Muscle layer of duodenum (tissue), 2 donors: ENCODE results near the gene CLEC2L.
"Not testable (repeated sequence)": the region's sequence is repeated elsewhere in the genome, so short reads cannot be mapped to it uniquely, and the experiment has no call there.

Source experiments
- H3K27ac ChIP-seq: one replicate; pipeline ENCODE4 v1.7.0; 2013; ENCODE audit warnings: mild to moderate bottlenecking, low read length
- H3K27me3 ChIP-seq: one replicate; pipeline ENCODE4 v1.7.0; 2013; ENCODE audit warnings: low read depth, mild to moderate bottlenecking, control low read depth, low read length
- H3K36me3 ChIP-seq, 2 donors: one replicate each; pipeline ENCODE4 v1.7.0; 2013; ENCODE audit warnings: low read length in 2 of 2, control low read depth in 1 of 2, mild to moderate bottlenecking in 1 of 2; ENCODE audit not compliant: insufficient read depth in 2 of 2, control insufficient read depth in 1 of 2
- H3K4me1 ChIP-seq, 2 donors: one replicate each; pipeline ENCODE4 v1.7.0; 2013; ENCODE audit warnings: low read length in 2 of 2, mild to moderate bottlenecking in 2 of 2, control low read depth in 1 of 2, moderate library complexity in 1 of 2; ENCODE audit not compliant: insufficient read depth in 2 of 2, control insufficient read depth in 1 of 2
- H3K4me3 ChIP-seq, 2 donors: one replicate each; pipeline ENCODE4 v1.7.0; 2013; ENCODE audit warnings: low read length in 2 of 2, low read depth in 1 of 2, mild to moderate bottlenecking in 1 of 2
- H3K9me3 ChIP-seq, 2 donors: one replicate each; pipeline ENCODE4 v1.7.0; 2013; ENCODE audit warnings: low read length in 2 of 2, control low read depth in 1 of 2, mild to moderate bottlenecking in 1 of 2; ENCODE audit not compliant: control insufficient read depth in 1 of 2
- donor health status: healthy.

The CLEC2L gene

DNA sequence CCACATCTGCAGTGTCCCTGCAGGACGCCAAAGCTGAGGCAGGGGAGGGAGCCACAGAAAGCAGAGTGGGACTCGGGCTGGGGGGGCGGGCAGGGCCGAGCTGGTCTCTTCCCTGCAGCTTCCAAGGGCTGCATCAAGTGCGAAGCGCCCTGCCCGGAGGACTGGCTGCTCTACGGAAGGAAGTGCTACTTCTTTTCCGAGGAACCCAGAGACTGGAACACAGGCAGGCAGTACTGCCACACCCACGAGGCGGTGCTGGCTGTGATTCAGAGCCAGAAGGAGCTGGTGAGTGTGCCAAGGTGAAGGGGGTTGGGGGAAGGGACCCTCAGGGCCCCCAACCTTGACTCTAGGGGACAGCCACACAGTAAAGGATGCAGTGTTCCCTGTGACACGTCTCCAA lies 16.7 kb downstream of the CLEC2L start:
- H3K4me1 ChIP-seq: peaks cover 0 to 5% of the 10 kb centered on the region in 2 donors
- no peaks in the 10 kb centered on the region for H3K9me3 ChIP-seq
- H3K36me3 ChIP-seq: no peaks in the 10 kb centered on the region
- H3K4me3 ChIP-seq: no peak overlapping the region
- H3K27me3 ChIP-seq: no peaks in the 10 kb centered on the region
- H3K27ac ChIP-seq: no peak overlapping the region

DNA sequence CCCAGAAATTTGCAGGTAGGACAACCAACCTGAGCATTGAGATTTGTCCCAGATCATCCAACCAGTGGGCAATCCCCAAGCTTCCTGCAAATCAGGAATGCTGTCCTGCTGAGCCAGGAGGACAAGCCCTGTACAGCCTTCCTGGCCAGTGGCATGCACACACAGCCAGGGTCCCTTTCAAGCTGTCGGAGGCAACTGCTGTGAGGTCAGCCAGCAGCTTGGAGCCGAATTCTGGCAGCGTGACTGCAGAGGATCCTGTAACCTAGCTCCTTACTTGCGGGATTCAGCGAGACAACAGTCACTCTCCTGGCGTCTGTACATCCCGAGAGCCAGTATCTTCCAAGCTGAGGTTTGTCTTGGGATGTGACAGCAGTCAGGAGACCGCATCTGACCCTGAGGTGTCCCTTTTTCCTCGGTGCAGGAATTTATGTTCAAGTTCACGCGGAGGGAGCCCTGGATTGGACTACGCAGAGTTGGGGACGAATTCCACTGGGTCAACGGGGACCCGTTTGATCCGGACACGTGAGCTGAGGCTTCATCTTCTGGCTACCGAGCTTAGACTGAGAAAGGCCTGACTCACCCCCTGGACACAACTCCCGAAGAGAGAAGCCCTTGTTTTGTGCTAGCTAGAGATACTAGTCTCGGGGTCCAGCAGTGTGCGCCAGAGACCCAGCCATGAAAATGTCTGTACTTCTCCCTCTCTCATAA lies 18.3 kb downstream of the CLEC2L start:
- Histone ChIP-seq H3K9me3 (no peaks in the 10 kb centered on the region), H3K4me1 (peaks cover 0 to 5% of the 10 kb centered on the region in 2 donors), H3K27me3 (no peaks in the 10 kb centered on the region), H3K36me3 (no peaks in the 10 kb centered on the region), H3K27ac (no peak overlapping the region), H3K4me3 (no peak overlapping the region)

DNA sequence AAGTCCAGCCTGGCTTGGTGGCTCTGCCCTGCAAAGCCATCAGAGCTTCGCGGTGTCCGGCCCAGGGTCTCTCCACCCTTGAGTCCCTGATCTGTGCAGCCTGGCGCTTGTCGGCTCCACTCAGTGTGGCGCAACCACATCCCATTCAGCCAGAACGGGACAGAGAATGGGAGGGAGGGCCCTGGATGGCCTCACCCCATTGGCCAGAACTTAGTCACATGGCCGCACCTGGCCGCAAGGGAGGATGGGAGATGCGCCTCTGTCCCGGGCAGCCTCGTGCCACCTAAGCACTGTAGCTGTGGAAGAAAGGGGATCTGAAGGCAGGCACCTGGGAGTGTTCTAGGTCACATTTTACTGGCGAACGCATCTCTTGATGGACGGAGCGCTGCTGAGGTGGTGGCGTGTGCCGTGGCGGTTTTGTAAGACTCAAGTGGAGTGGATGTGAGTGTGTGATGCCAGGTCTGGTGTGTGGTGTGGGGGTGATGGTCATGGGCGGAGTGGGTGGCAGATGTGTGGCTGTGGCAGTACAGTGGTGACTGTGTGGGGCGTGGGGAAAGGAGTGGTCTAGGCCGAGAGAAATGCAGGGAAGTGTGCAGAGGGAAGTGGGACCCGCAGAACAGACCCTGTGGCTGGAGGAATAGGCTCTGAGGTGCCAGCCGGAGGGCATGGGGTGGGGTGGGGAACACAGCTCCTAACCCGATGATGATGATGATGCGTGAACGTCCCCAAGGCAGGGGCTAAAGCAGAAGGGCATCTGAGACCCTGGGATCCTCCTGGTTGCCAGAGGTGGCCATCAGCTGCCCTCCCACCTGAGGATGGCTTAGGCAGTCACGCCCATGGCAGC lies 19.0 kb downstream of the CLEC2L start:
- H3K4me3 ChIP-seq: no peak overlapping the region
- H3K4me1 ChIP-seq: peaks cover 0 to 5% of the 10 kb centered on the region in 2 donors
- H3K36me3 ChIP-seq: no peaks in the 10 kb centered on the region
- H3K27ac ChIP-seq: no peak overlapping the region
- H3K9me3 ChIP-seq: no peaks in the 10 kb centered on the region
- H3K27me3 ChIP-seq: no peaks in the 10 kb centered on the region

DNA sequence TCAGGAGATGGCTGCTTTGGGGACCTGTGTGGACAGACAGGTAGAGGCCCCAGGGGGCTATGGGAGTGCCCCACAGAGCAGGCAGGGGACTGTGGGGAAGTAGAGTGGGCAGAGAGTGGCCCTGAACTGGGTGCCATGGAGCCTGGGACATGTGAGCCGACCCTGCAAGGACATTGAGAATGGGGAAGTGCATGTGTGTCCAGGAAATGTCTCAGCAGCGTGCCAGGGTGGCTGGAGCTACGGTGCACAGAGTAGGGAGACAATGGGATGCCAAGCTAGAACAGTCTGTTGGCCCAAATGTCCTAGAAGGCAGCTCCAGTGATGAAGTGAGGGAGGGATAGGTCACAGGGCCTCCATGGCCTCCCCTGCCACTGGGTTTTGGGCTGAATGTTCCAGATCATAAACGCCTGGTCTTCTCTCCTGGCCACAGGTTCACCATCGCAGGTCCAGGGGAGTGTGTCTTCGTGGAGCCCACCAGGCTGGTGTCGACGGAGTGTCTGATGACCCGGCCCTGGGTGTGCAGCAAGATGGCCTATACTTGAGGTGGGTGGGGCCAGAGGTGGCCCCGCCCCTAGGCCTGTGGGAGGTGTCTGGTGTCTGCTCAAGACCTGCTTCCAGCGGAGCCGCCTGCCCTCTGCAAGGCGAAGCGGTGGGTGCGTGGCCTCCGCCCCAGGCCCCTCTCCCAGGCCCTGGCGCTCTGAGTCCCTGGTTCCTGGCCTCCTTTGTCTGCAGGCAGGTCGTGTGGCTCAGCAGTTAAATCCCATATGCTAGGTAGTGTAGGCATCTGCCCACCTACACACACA lies 20.5 kb downstream of the CLEC2L start:
- no peak overlapping the region for H3K27ac ChIP-seq

DNA sequence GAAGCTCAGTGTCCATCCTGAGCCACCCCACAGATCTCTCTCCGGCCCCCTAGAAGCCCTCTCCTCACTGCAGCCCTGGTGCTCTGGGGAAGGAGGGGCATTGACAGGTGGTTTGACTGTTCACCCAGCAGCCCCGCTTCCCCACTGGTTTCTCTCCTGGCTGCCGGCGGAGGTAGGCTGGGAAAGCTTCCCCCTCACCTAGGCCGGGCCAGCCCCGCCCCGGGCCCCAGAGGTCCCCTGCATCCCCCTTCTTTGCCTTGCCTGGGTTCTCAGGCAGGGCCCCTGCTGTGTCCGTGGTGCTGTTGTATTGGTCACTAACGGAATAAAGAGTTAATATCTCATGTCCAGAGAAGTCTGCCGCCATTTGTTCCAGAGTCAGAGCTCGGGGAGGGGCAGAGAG lies 21.2 kb downstream of the CLEC2L start:
- Histone ChIP-seq H3K4me3 (no peak overlapping the region), H3K27me3 (no peaks in the 10 kb centered on the region), H3K27ac (no peak overlapping the region), H3K9me3 (no peaks in the 10 kb centered on the region), H3K36me3 (no peaks in the 10 kb centered on the region), H3K4me1 (no peaks in the 10 kb centered on the region)

More for the DNA sequence above, 20.5 kb downstream of the CLEC2L start:
- Histone ChIP-seq H3K4me1 (peaks cover 0 to 1% of the 10 kb centered on the region in 2 donors), H3K36me3 (no peaks in the 10 kb centered on the region), H3K9me3 (no peaks in the 10 kb centered on the region), H3K4me3 (no peak overlapping the region), H3K27me3 (no peaks in the 10 kb centered on the region)

DNA sequence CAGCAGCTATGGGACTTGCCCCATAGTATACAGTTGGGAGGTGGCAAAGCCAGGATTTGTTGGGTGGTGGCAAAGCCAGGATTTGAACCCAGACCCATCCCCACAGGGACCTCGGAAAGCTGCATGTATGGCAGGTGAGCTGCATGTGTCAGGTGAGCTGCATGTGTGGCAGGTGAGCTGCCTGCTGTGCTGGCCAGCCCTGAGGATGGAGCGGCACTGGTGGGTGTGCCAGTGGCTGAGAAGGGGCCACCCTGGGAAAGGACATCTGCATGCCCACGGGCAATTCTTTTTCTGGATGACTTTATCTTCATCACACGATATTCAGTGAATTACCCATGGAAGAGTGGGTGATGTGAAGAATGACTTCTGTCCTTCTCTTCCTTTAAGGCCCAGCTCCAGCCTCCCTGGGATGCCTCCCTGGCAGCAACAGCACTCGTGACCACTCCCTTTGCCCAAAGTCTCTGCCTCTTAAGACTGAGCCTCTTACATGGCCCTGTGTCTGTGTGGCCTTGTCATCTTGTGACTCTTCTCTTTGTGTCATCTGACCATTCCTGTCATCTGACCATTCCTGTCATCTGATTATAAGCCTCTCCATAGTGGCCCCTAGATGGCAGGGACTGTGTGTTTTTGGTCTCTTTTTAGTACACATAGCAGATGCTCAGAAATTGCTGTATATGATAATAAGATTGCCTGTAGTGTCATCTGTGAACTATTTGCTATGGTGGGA lies 25.0 kb downstream of the CLEC2L start:
- no peaks in the 10 kb centered on the region for H3K9me3 ChIP-seq
- no peaks in the 10 kb centered on the region for H3K27me3 ChIP-seq
- no peaks in the 10 kb centered on the region for H3K4me1 ChIP-seq
- no peaks in the 10 kb centered on the region for H3K36me3 ChIP-seq
- no peak overlapping the region for H3K4me3 ChIP-seq
- no peak overlapping the region for H3K27ac ChIP-seq

DNA sequence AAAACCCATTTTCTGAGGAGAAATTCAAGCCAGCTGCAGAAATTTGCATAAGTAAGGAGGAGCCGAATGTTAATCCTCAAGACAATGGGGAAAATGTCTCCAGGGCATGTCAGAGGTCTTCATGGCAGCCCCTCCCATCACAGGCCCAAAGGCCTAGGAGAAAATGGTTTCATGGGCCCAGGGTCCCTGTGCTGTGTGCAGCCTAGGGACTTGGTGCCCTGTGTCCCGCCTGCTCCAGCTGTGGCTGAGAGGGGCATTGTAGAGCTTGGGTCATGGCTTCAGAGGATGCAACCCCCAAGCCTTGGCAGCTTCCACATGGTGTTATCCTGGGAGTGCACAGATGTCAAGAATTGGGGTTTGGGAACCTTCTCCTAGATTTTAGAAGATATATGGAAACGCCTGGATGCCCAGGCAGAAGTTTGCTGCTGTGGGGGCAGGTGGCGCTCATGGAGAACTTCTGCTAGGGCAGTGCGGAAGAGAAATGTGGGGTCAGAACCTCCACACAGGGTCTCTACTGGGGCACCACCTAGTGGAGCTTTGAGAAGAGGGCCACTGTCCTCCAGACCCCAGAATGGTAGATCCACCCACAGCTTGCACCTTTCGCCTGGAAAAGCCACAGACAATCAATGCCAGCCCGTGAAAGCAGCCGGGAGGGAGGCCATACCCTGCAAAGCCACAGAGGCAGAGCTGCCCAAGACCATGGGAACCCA lies 30.7 kb downstream of the CLEC2L start:
- H3K27me3 ChIP-seq, H3K4me3 ChIP-seq, H3K36me3 ChIP-seq, H3K9me3 ChIP-seq, H3K27ac ChIP-seq, H3K4me1 ChIP-seq: not testable (repeated sequence)

DNA sequence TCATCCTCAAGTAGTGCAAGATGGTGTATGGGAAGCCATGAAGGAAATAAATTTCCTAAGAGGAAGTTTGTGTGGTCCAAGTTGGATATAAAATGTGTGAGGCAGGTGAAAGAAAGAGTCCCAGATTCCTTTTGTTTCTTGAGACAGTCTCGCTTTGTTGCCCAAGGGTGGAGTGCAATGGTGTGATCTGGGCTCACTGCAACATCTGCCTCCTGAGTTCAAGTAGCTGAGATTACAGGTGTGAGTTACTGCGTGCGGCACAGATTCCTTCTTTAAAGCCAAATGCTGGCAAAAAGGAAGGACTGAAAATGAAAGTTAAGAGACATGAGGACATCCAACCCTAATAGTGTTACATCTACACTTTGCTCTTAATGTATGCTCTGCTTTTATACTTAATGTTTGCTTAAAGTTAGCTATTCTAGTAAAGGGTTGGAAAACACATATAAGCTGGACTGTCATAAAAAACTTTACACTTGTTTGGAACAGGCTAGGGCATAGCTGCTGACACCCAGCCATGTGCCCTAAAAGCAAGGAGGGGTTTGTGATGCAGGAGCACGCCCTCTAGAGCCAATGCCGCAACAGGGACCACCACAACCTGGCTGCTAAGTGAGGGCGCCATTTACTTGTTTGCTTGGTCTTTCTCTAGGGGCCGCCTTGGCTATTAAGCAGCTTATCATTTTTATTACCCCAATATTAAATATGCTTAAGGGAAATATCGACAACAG lies 34.5 kb downstream of the CLEC2L start:
- Histone ChIP-seq H3K27me3 (no peaks in the 10 kb centered on the region), H3K36me3 (no peaks in the 10 kb centered on the region), H3K4me1 (no peaks in the 10 kb centered on the region), H3K9me3 (no peaks in the 10 kb centered on the region), H3K4me3 (no peak overlapping the region), H3K27ac (no peak overlapping the region)

DNA sequence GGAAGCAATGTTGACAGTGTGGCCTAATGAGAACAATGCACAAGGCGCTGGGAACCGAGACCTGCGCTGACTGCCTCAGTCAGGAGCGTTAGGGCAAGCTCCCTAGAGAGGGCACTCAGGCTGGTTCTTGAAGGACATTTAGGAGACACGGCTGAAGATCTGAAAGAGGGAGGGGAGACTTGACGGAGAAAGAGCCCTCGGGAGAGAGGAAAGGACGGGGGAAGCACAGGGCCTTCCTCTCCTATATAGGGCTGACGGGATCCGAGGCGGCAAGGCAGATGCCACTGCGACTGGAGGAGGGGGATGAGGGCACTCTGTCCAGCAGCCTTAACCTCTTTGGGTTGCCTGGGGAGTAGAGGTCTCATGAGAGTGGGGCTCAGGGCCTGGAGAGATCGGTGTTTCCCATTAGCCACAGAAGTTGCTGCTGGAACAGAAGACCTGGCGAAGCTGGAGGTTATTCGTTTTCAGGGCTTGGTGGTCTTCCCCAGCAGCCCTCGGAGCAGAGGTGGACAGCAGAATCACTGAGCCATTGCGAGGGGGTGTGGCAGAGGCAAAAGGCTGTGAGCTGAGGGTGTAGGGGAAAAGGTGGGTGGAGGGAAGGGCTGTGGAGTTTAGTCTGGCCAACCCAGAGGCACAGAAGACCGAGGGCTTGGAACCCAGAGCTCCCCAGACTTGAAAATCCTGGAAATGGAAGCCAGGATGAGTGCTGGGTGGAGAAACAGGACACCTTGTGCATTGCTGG lies 36.0 kb downstream of the CLEC2L start:
- H3K4me3 ChIP-seq: no peak overlapping the region
- H3K4me1 ChIP-seq: no peaks in the 10 kb centered on the region
- no peaks in the 10 kb centered on the region for H3K9me3 ChIP-seq
- H3K27me3 ChIP-seq: no peaks in the 10 kb centered on the region
- H3K27ac ChIP-seq: no peak overlapping the region
- H3K36me3 ChIP-seq: no peaks in the 10 kb centered on the region
